Activated CD4-positive, alpha-beta T cell treated with anti-CD3 and anti-CD28 coated beads, Interleukin-2, amount 50 U/mL, for 1 hour (primary cell): ENCODE measurements around the gene GSTA2.
"Not testable (repeated sequence)": the region's sequence is repeated elsewhere in the genome, so short reads cannot be mapped to it uniquely, and the experiment has no call there.

Experiments
- DNase-seq: peaks from one replicate; pipeline ENCODE4 v3.0.0-alpha.2; 2020

The GSTA2 gene

GRCh38 chr6:52759085-52759484, 4.2 kb downstream of the GSTA2 start:
- DNase-seq = no peak

- DNase-seq = not testable (repeated sequence)
Measured at GRCh38 chr6:52757651-52758338, 5.5 kb downstream of the GSTA2 start.

- DNase-seq = no peak
Measured at GRCh38 chr6:52754443-52754842, 8.8 kb downstream of the GSTA2 start.

- not testable (repeated sequence) for DNase-seq
Measured at GRCh38 chr6:52753137-52753536, 10.1 kb downstream of the GSTA2 start.

- DNase-seq = no peak
Measured at GRCh38 chr6:52752310-52752709, 11.0 kb downstream of the GSTA2 start.

GRCh38 chr6:52749556-52750152, 13.6 kb downstream of the GSTA2 start:
- no peak for DNase-seq

- DNase-seq = not testable (repeated sequence)
Measured at GRCh38 chr6:52747301-52747700, 16.0 kb downstream of the GSTA2 start.

- DNase-seq = no peak
Measured at GRCh38 chr6:52746213-52746612, 17.1 kb downstream of the GSTA2 start.

- DNase-seq = no peak
Measured at GRCh38 chr6:52745764-52746201, 17.5 kb downstream of the GSTA2 start.

GRCh38 chr6:52741872-52742271, 21.4 kb downstream of the GSTA2 start:
- no peak for DNase-seq

GRCh38 chr6:52739627-52740026, 23.6 kb downstream of the GSTA2 start:
- no peak for DNase-seq

GRCh38 chr6:52739134-52739533, 24.1 kb downstream of the GSTA2 start:
- no peak for DNase-seq

- DNase-seq = no peak
Measured at GRCh38 chr6:52736145-52736544, 27.1 kb downstream of the GSTA2 start.

- DNase-seq = no peak
Measured at GRCh38 chr6:52735071-52735470, 28.2 kb downstream of the GSTA2 start.

GRCh38 chr6:52734072-52734471, 29.2 kb downstream of the GSTA2 start:
- DNase-seq = no peak

- DNase-seq = no peak
Measured at GRCh38 chr6:52733172-52733571, 30.1 kb downstream of the GSTA2 start.

GRCh38 chr6:52731719-52732118, 31.6 kb downstream of the GSTA2 start:
- no peak for DNase-seq

- no peak for DNase-seq
Measured at GRCh38 chr6:52729576-52729975, 33.7 kb downstream of the GSTA2 start.

- no peak for DNase-seq
Measured at GRCh38 chr6:52728394-52728793, 34.9 kb downstream of the GSTA2 start.

- no peak for DNase-seq
Measured at GRCh38 chr6:52727908-52728307, 35.4 kb downstream of the GSTA2 start.

- DNase-seq = no peak
Measured at GRCh38 chr6:52726741-52727535, 36.3 kb downstream of the GSTA2 start.

GRCh38 chr6:52726193-52726542, 37.1 kb downstream of the GSTA2 start:
- DNase-seq = no peak

GRCh38 chr6:52725535-52726192, 37.6 kb downstream of the GSTA2 start:
- DNase-seq = no peak

- DNase-seq = no peak
Measured at GRCh38 chr6:52725143-52725534, 38.1 kb downstream of the GSTA2 start.
